ENCODE data around the gene CIDEA.

DNA sequence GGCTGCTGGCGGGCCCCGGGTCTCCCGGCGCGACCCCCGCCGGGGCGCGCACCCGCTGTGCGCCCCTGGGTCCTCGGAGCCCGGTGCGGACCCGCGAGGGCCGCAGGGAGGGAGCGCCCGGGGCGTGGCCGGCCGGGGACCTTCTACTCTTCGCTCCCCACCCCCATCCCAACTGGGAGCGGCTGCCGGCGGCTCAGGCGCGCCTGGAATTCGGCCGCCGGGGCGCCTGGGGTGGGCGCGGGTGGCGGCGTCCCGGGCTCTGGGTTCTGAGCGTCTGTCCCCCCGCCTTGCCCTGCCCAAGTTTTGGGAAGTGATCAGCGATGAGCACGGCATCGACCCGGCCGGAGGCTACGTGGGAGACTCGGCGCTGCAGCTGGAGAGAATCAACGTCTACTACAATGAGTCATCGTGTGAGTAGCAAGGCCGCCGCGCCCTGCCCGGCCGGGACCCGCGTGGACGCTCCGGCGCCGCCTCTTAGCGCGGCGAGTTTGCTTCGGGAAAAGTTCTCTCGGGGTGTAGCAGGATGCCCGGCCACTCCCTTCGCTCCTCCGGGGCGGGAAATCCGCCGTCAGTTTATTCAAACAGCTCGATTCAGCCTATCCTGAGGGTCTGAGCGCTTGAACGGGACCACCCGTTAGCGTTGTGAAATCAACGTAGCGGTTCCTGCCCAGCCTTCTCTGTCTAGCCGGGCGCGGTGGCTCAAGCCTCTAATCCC, 54.4 kb downstream of the CIDEA start:
- TF ChIP-seq, protein P1, sequence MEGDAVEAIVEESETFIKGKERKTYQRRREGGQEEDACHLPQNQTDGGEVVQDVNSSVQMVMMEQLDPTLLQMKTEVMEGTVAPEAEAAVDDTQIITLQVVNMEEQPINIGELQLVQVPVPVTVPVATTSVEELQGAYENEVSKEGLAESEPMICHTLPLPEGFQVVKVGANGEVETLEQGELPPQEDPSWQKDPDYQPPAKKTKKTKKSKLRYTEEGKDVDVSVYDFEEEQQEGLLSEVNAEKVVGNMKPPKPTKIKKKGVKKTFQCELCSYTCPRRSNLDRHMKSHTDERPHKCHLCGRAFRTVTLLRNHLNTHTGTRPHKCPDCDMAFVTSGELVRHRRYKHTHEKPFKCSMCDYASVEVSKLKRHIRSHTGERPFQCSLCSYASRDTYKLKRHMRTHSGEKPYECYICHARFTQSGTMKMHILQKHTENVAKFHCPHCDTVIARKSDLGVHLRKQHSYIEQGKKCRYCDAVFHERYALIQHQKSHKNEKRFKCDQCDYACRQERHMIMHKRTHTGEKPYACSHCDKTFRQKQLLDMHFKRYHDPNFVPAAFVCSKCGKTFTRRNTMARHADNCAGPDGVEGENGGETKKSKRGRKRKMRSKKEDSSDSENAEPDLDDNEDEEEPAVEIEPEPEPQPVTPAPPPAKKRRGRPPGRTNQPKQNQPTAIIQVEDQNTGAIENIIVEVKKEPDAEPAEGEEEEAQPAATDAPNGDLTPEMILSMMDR (IDR thresholded peaks at IDR 0.05), result no peak
- TF ChIP-seq EZH2 (IDR thresholded peaks at IDR 0.05; ENCODE audit: borderline replicate concordance, insufficient read depth, low read depth, low read length, poor library complexity, severe bottlenecking), result no peak

Measured in B cell (primary cell).